ENCODE results near the gene CFAP99. TPM values are rescaled to one million over a fixed set of nuclear protein-coding genes. Genes with fewer than 3 reads are reported as not detected.

CFAP99 gene
- total RNA-seq, 2 donors from 2014 or later, result not detected

DNA sequence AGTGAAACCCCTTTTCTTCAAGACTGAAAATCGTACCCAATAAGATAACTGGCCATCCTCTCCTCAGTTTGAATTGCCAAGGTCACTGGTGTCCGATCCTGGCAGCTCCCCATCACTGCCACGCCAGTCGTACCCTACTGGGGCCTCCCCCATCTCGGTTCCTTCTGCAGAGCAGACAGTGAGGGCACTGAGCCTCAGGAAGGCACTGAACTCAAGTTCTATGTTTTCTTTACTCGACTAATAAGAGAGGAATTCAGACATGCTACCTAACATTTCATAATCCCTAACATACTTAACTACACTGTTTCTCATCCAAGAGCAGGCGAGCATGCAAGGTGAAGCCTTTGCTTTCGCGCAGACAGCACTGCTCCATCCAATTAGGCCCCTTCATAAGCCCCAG lies 23.7 kb upstream of the CFAP99 start:
- Mint-ChIP-seq H3K4me1 (peaks cover 24% of the 10 kb centered on the region), H3K27ac (no peak overlapping the region), H3K4me3 (no peak overlapping the region), H3K9me3 (no peaks in the 10 kb centered on the region), H3K36me3 (ENCODE audit: low read depth) (no peaks in the 10 kb centered on the region), H3K27me3 (ENCODE audit: insufficient read depth) (no peaks in the 10 kb centered on the region)
- Histone ChIP-seq H3K9ac (ENCODE audit: extremely low read depth, low read length, poor library complexity, severe bottlenecking) (no peak overlapping the region), H3K27me3 (ENCODE audit: control insufficient read depth, insufficient read depth, low read length, poor library complexity, severe bottlenecking) (no peaks in the 10 kb centered on the region), H3K9me3 (ENCODE audit: control insufficient read depth, low read length) (no peaks in the 10 kb centered on the region), H3K36me3 (ENCODE audit: control insufficient read depth, insufficient read depth, low read length) (no peaks in the 10 kb centered on the region), H3K4me1 (ENCODE audit: control insufficient read depth, insufficient read depth, low read length) (no peaks in the 10 kb centered on the region), H3K4me3 (ENCODE audit: low read length) (no peak overlapping the region), H3K27ac (ENCODE audit: low read depth, low read length) (no peak overlapping the region)
- WGBS, 2 experiments (ENCODE audit: insufficient coverage in 1 of 2, insufficient read length in 1 of 2), result 88 to 93% methylated on average over 7 to 9 of the region's 9 CpGs
- no peak for DNase-seq
- no peak for TF ChIP-seq CTCF (conservative IDR thresholded peaks at IDR 0.05)

DNA sequence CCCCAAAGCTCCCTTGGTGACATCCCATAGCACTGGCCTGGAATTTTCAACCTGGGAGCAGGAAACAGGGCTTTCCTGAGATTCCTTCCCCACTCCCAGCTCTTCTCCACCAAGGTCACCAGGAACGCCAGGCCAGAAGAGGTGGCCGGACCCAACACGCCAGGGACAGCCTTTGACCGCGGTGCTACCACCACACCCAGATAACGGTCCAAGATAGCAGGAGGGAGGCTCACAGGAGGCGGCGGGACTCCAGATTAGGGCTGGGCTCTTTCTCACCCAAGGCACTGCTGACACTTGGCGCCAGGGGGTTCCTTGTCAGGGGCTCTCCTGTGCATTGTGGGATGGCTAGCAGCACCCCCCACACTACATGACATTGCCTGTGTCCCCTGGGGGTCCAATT lies 23.2 kb upstream of the CFAP99 start:
- Mint-ChIP-seq H3K27me3 (ENCODE audit: insufficient read depth) (peaks cover 2% of the 10 kb centered on the region), H3K4me1 (peaks cover 19% of the 10 kb centered on the region), H3K36me3 (ENCODE audit: low read depth) (no peaks in the 10 kb centered on the region), H3K9me3 (no peaks in the 10 kb centered on the region), H3K27ac (no peak overlapping the region), H3K4me3 (no peak overlapping the region)
- H3K9me3 ChIP-seq (ENCODE audit: control insufficient read depth, low read length), result no peaks in the 10 kb centered on the region
- no peaks in the 10 kb centered on the region for H3K27me3 ChIP-seq (ENCODE audit: control insufficient read depth, insufficient read depth, low read length, poor library complexity, severe bottlenecking)
- no peaks in the 10 kb centered on the region for H3K4me1 ChIP-seq (ENCODE audit: control insufficient read depth, insufficient read depth, low read length)
- H3K4me3 ChIP-seq (ENCODE audit: low read length), result no peak overlapping the region
- DNase-seq, result no peak
- no peak overlapping the region for H3K9ac ChIP-seq (ENCODE audit: extremely low read depth, low read length, poor library complexity, severe bottlenecking)
- WGBS, 2 experiments (ENCODE audit: insufficient coverage in 1 of 2, insufficient read length in 1 of 2), result 95 to 100% methylated on average over 5 to 9 of the region's 9 CpGs
- no peak overlapping the region for H3K27ac ChIP-seq (ENCODE audit: low read depth, low read length)
- TF ChIP-seq CTCF (conservative IDR thresholded peaks at IDR 0.05), result no peak
- no peaks in the 10 kb centered on the region for H3K36me3 ChIP-seq (ENCODE audit: control insufficient read depth, insufficient read depth, low read length)

- H3K9ac ChIP-seq (ENCODE audit: extremely low read depth, low read length, poor library complexity, severe bottlenecking), result no peak overlapping the region
- TF ChIP-seq CTCF (conservative IDR thresholded peaks at IDR 0.05), result no peak
- no peaks in the 10 kb centered on the region for H3K36me3 ChIP-seq (ENCODE audit: control insufficient read depth, insufficient read depth, low read length)
- no peaks in the 10 kb centered on the region for H3K27me3 ChIP-seq (ENCODE audit: control insufficient read depth, insufficient read depth, low read length, poor library complexity, severe bottlenecking)
- Mint-ChIP-seq H3K27ac (no peak overlapping the region), H3K4me1 (peaks cover 17% of the 10 kb centered on the region), H3K4me3 (no peak overlapping the region), H3K27me3 (ENCODE audit: insufficient read depth) (peaks cover 4% of the 10 kb centered on the region), H3K9me3 (no peaks in the 10 kb centered on the region), H3K36me3 (ENCODE audit: low read depth) (no peaks in the 10 kb centered on the region)
- H3K4me3 ChIP-seq (ENCODE audit: low read length), result no peak overlapping the region
- H3K9me3 ChIP-seq (ENCODE audit: control insufficient read depth, low read length), result no peaks in the 10 kb centered on the region
- no peak overlapping the region for H3K27ac ChIP-seq (ENCODE audit: low read depth, low read length)
- no peak for DNase-seq
- WGBS, 2 experiments (ENCODE audit: insufficient coverage in 1 of 2, insufficient read length in 1 of 2), result 65 to 84% methylated on average over 10 to 21 of the region's 21 CpGs
- H3K4me1 ChIP-seq (ENCODE audit: control insufficient read depth, insufficient read depth, low read length), result no peaks in the 10 kb centered on the region
Observed at GRCh38 chr4:2396781-2397368, 21.9 kb upstream of the CFAP99 start.
